SU-DHL-6 (cell line): Measurements from ENCODE around the gene SCTR.

Experiments used
- H2AFZ ChIP-seq: fragments of 200-600 bp; sonication (generic); 2 replicates; pipeline ENCODE4 v1.6.1; 2014; ENCODE audit warnings: low read depth, mild to moderate bottlenecking, moderate library complexity, mixed read lengths, antibody characterized with exemption, low read length; ENCODE audit not compliant: severe bottlenecking
- H3F3A ChIP-seq: fragments of 200-600 bp; shearing (Covaris generic); 2 replicates; pipeline ENCODE4 v1.6.0; 2016; ENCODE audit warnings: antibody characterized with exemption, mild to moderate bottlenecking; ENCODE audit not compliant: insufficient read depth
- H3K27ac ChIP-seq: fragments of 200-600 bp; sonication (generic); 2 replicates; pipeline ENCODE4 v1.5.1; 2016; ENCODE audit warnings: low read depth, mild to moderate bottlenecking, low read length, moderate library complexity, mixed read lengths
- H3K27me3 ChIP-seq: fragments of 200-600 bp; sonication (generic), shearing (Covaris generic); 2 replicates; pipeline ENCODE4 v1.6.0; 2014; ENCODE audit warnings: mild to moderate bottlenecking, low read length
- H3K36me3 ChIP-seq: fragments of 200-600 bp; sonication (generic); 2 replicates; pipeline ENCODE4 v1.6.1; 2014; ENCODE audit warnings: mild to moderate bottlenecking, low read length, mixed read lengths
- H3K4me2 ChIP-seq: fragments of 300-600, 200-600 bp; shearing (Covaris generic), sonication (generic); 2 replicates; pipeline ENCODE4 v1.6.0; 2014; ENCODE audit warnings: low read length, low read depth, mild to moderate bottlenecking; ENCODE audit not compliant: poor library complexity, severe bottlenecking
- H3K4me3 ChIP-seq: fragments of 200-600 bp; sonication (generic); 2 replicates; pipeline ENCODE4 v1.5.1; 2014; ENCODE audit warnings: antibody characterized with exemption, low read length, mild to moderate bottlenecking, mixed read lengths; ENCODE audit not compliant: insufficient read depth, poor library complexity, severe bottlenecking
- H3K79me2 ChIP-seq: fragments of 200-600 bp; sonication (generic); 2 replicates; pipeline ENCODE4 v1.6.1; 2014; ENCODE audit warnings: mild to moderate bottlenecking, low read length, moderate library complexity; ENCODE audit not compliant: insufficient read depth
- H3K9ac ChIP-seq: fragments of 200-600 bp; sonication (generic); 2 replicates; pipeline ENCODE4 v1.7.0; 2014; ENCODE audit warnings: mild to moderate bottlenecking, low read length
- H3K9me2 ChIP-seq: fragments of 200-600 bp; sonication (generic); replicated peaks from 2 replicates; pipeline ENCODE4 v1.6.1; 2014; ENCODE audit warnings: low read length; ENCODE audit not compliant: insufficient read depth
- H3K9me3 ChIP-seq: fragments of 200-600 bp; sonication (generic); 2 replicates; pipeline ENCODE4 v1.6.1; 2014; ENCODE audit warnings: low read length, mixed read lengths; ENCODE audit not compliant: insufficient read depth
- H4K20me1 ChIP-seq: fragments of 200-600 bp; sonication (generic); 2 replicates; pipeline ENCODE4 v1.6.1; 2014; ENCODE audit warnings: low read depth, mild to moderate bottlenecking, antibody characterized with exemption, low read length, moderate library complexity, mixed read lengths
- EZH2phosphoT487 ChIP-seq: fragments of 200-600 bp; sonication (generic), shearing (Covaris generic); conservative IDR thresholded peaks from 2 replicates; pipeline ENCODE4 v1.6.1; 2018; ENCODE audit warnings: mild to moderate bottlenecking, antibody characterized with exemption, low read length, moderate library complexity, mixed read lengths
- TF ChIP-seq, protein P1 (sequence below): fragments of 200-600 bp; sonication (generic); IDR thresholded peaks from one replicate; pipeline ENCODE4 v1.5.1; 2017; ENCODE audit warnings: antibody characterized with exemption, mild to moderate bottlenecking, low read length, moderate library complexity; ENCODE audit not compliant: insufficient read depth, poor library complexity, severe bottlenecking

Gene SCTR

DNA sequence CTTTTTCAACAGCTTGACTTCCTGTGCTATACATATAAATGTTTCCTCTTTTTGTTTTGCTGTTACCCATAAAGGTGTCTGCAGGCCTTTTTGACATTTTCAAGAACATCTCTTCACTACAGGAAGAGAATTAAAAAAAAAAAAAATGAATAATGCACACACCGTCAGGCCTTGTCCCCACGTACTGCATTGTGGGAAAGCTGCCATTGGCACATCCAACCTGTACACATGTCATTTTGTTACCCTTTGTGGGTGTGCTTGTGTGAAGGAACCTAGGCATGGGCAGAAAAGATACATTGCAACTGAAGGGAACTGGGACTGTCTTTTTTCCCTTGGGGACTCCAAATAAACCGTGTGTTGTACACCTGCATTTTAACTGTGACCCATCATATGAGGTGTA is 109.4 kb downstream of the SCTR start:
- no peak overlapping the region for H3K4me3 ChIP-seq
- no peaks in the 10 kb centered on the region for H3K27me3 ChIP-seq
- no peaks in the 10 kb centered on the region for H3K36me3 ChIP-seq
- H3K9me2 ChIP-seq = no peaks in the 10 kb centered on the region
- H3K27ac ChIP-seq = no peak overlapping the region
- TF ChIP-seq EZH2phosphoT487 = no peak
- TF ChIP-seq, protein P1, sequence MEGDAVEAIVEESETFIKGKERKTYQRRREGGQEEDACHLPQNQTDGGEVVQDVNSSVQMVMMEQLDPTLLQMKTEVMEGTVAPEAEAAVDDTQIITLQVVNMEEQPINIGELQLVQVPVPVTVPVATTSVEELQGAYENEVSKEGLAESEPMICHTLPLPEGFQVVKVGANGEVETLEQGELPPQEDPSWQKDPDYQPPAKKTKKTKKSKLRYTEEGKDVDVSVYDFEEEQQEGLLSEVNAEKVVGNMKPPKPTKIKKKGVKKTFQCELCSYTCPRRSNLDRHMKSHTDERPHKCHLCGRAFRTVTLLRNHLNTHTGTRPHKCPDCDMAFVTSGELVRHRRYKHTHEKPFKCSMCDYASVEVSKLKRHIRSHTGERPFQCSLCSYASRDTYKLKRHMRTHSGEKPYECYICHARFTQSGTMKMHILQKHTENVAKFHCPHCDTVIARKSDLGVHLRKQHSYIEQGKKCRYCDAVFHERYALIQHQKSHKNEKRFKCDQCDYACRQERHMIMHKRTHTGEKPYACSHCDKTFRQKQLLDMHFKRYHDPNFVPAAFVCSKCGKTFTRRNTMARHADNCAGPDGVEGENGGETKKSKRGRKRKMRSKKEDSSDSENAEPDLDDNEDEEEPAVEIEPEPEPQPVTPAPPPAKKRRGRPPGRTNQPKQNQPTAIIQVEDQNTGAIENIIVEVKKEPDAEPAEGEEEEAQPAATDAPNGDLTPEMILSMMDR = no peak
- H2AFZ ChIP-seq = no peak overlapping the region
- no peaks in the 10 kb centered on the region for H3F3A ChIP-seq
- no peak overlapping the region for H3K9ac ChIP-seq
- no peak overlapping the region for H3K4me2 ChIP-seq
- H3K9me3 ChIP-seq = no peaks in the 10 kb centered on the region
- no peaks in the 10 kb centered on the region for H4K20me1 ChIP-seq
- no peaks in the 10 kb centered on the region for H3K79me2 ChIP-seq

DNA sequence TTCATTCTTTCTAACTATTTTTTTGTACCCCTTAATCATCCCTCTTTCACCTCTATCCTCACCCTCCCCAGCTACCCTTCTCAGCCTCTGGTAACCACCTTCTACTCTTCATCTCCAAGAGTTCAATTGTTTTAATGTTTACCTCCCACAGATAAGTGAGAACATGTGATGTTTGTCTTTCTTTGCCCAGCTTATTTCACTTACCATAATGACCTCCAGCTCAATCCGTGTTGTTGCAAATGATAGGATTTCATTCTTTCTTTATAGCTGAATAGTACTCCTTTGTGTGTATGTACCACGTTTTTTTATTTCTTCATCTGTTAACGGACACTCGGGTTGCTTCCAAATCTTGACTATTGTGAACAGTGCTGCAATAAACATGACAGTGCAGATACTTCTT is 114.8 kb downstream of the SCTR start:
- H3K27ac ChIP-seq = no peak overlapping the region
- no peaks in the 10 kb centered on the region for H4K20me1 ChIP-seq
- H3K9me3 ChIP-seq = no peaks in the 10 kb centered on the region
- no peak overlapping the region for H3K4me2 ChIP-seq
- no peaks in the 10 kb centered on the region for H3K9me2 ChIP-seq
- TF ChIP-seq, protein P1 = no peak
- no peak for TF ChIP-seq EZH2phosphoT487
- H3K9ac ChIP-seq = no peak overlapping the region
- H3F3A ChIP-seq = no peaks in the 10 kb centered on the region
- H3K36me3 ChIP-seq = no peaks in the 10 kb centered on the region
- H3K79me2 ChIP-seq = no peaks in the 10 kb centered on the region
- no peak overlapping the region for H3K4me3 ChIP-seq
- no peak overlapping the region for H2AFZ ChIP-seq
- H3K27me3 ChIP-seq = no peaks in the 10 kb centered on the region

DNA sequence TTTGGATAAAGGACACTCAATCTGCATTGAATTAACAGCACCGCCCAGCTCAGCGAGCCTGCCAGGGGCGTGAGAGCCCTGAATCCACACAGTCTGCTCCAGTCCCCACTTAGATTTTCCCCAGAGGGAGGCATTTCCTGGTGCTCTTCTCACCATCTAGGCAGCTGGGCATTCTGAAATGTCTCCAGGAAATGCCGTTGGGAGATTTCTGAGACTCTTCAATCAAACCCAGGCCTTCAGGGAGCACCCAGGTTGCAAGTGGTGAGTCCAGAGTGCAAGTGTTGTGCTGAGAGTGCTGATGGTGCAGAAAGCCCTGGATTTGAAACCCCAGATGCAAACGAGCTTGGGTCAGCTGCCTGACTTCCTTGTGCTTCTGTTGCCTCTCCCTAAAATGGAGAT is 116.1 kb downstream of the SCTR start:
- Histone ChIP-seq H3K27me3 (no peaks in the 10 kb centered on the region), H3K9me2 (no peaks in the 10 kb centered on the region), H3F3A (no peaks in the 10 kb centered on the region), H3K36me3 (no peaks in the 10 kb centered on the region), H3K4me2 (no peak overlapping the region), H3K9ac (no peak overlapping the region), H4K20me1 (no peaks in the 10 kb centered on the region), H3K79me2 (no peaks in the 10 kb centered on the region), H2AFZ (no peak overlapping the region), H3K9me3 (no peaks in the 10 kb centered on the region), H3K4me3 (no peak overlapping the region), H3K27ac (no peak overlapping the region)
- no peak for TF ChIP-seq EZH2phosphoT487
- TF ChIP-seq, protein P1 = no peak
